ENCODE measurements around the gene ZG16B.

ZG16B gene

GRCh38 chr16:2810651-2811050 is 19.5 kb upstream of the ZG16B start:
- H3K36me3 ChIP-seq (ENCODE audit: control insufficient read depth, low read depth, low read length): no peaks in the 10 kb centered on the region
- H3K27ac ChIP-seq (ENCODE audit: low read length): no peak overlapping the region
- no peak overlapping the region for H3K9ac ChIP-seq (ENCODE audit: low read length)
- no peaks in the 10 kb centered on the region for H3K27me3 ChIP-seq (ENCODE audit: control insufficient read depth, insufficient read depth, low read length)
- H3K9me3 ChIP-seq (ENCODE audit: control insufficient read depth, low read depth, low read length): no peaks in the 10 kb centered on the region
- no peaks in the 10 kb centered on the region for H3K4me1 ChIP-seq (ENCODE audit: control insufficient read depth, low read depth, low read length)
- no peak overlapping the region for H3K4me3 ChIP-seq (ENCODE audit: low read length)

GRCh38 chr16:2811703-2812471 is 18.2 kb upstream of the ZG16B start:
- no peak overlapping the region for H3K27ac ChIP-seq (ENCODE audit: low read length)
- no peak overlapping the region for H3K9ac ChIP-seq (ENCODE audit: low read length)

GRCh38 chr16:2813771-2814221 is 16.3 kb upstream of the ZG16B start:
- H3K9ac ChIP-seq (ENCODE audit: low read length): no peak overlapping the region
- no peaks in the 10 kb centered on the region for H3K4me1 ChIP-seq (ENCODE audit: control insufficient read depth, low read depth, low read length)
- no peaks in the 10 kb centered on the region for H3K36me3 ChIP-seq (ENCODE audit: control insufficient read depth, low read depth, low read length)
- no peaks in the 10 kb centered on the region for H3K27me3 ChIP-seq (ENCODE audit: control insufficient read depth, insufficient read depth, low read length)
- no peaks in the 10 kb centered on the region for H3K9me3 ChIP-seq (ENCODE audit: control insufficient read depth, low read depth, low read length)
- no peak overlapping the region for H3K27ac ChIP-seq (ENCODE audit: low read length)
- H3K4me3 ChIP-seq (ENCODE audit: low read length): no peak overlapping the region

More at GRCh38 chr16:2811703-2812471, 18.2 kb upstream of the ZG16B start:
- Histone ChIP-seq H3K27me3 (ENCODE audit: control insufficient read depth, insufficient read depth, low read length) (no peaks in the 10 kb centered on the region), H3K4me3 (ENCODE audit: low read length) (no peak overlapping the region), H3K36me3 (ENCODE audit: control insufficient read depth, low read depth, low read length) (no peaks in the 10 kb centered on the region), H3K9me3 (ENCODE audit: control insufficient read depth, low read depth, low read length) (no peaks in the 10 kb centered on the region), H3K4me1 (ENCODE audit: control insufficient read depth, low read depth, low read length) (no peaks in the 10 kb centered on the region)

GRCh38 chr16:2814551-2815298 is 15.4 kb upstream of the ZG16B start:
- Histone ChIP-seq H3K27me3 (ENCODE audit: control insufficient read depth, insufficient read depth, low read length) (no peaks in the 10 kb centered on the region), H3K9ac (ENCODE audit: low read length) (no peak overlapping the region), H3K27ac (ENCODE audit: low read length) (no peak overlapping the region), H3K9me3 (ENCODE audit: control insufficient read depth, low read depth, low read length) (no peaks in the 10 kb centered on the region), H3K36me3 (ENCODE audit: control insufficient read depth, low read depth, low read length) (no peaks in the 10 kb centered on the region), H3K4me1 (ENCODE audit: control insufficient read depth, low read depth, low read length) (no peaks in the 10 kb centered on the region), H3K4me3 (ENCODE audit: low read length) (no peak overlapping the region)

- Histone ChIP-seq H3K9ac (ENCODE audit: low read length) (no peak overlapping the region), H3K36me3 (ENCODE audit: control insufficient read depth, low read depth, low read length) (no peaks in the 10 kb centered on the region), H3K4me3 (ENCODE audit: low read length) (no peak overlapping the region), H3K27ac (ENCODE audit: low read length) (no peak overlapping the region), H3K4me1 (ENCODE audit: control insufficient read depth, low read depth, low read length) (no peaks in the 10 kb centered on the region), H3K9me3 (ENCODE audit: control insufficient read depth, low read depth, low read length) (no peaks in the 10 kb centered on the region), H3K27me3 (ENCODE audit: control insufficient read depth, insufficient read depth, low read length) (no peaks in the 10 kb centered on the region)
These were observed 14.8 kb upstream of the ZG16B start for GRCh38 chr16:2815299-2815771.

- no peak within 1 kb of the TSS for H3K9ac ChIP-seq (ENCODE audit: low read length)
- no peaks in the 10 kb centered on the region for H3K27me3 ChIP-seq (ENCODE audit: control insufficient read depth, insufficient read depth, low read length)
- no peak within 1 kb of the TSS for H3K27ac ChIP-seq (ENCODE audit: low read length)
- H3K36me3 ChIP-seq (ENCODE audit: control insufficient read depth, low read depth, low read length): no peaks in the 10 kb centered on the region
- H3K9me3 ChIP-seq (ENCODE audit: control insufficient read depth, low read depth, low read length): no peaks in the 10 kb centered on the region
- no peak within 1 kb of the TSS for H3K4me3 ChIP-seq (ENCODE audit: low read length)
- H3K4me1 ChIP-seq (ENCODE audit: control insufficient read depth, low read depth, low read length): no peaks in the 10 kb centered on the region
These were observed 13.3 kb upstream of the ZG16B start, which contains the start of gene PRSS21 for GRCh38 chr16:2816751-2817339. Gene PRSS21, plus strand, starts transcription at chr16:2817237. Its CDS starts 32 bp downstream, at chr16:2817269.

- Histone ChIP-seq H3K36me3 (ENCODE audit: control insufficient read depth, low read depth, low read length) (no peaks in the 10 kb centered on the region), H3K4me1 (ENCODE audit: control insufficient read depth, low read depth, low read length) (no peaks in the 10 kb centered on the region), H3K27ac (ENCODE audit: low read length) (no peak overlapping the region), H3K4me3 (ENCODE audit: low read length) (no peak overlapping the region), H3K27me3 (ENCODE audit: control insufficient read depth, insufficient read depth, low read length) (no peaks in the 10 kb centered on the region), H3K9me3 (ENCODE audit: control insufficient read depth, low read depth, low read length) (no peaks in the 10 kb centered on the region), H3K9ac (ENCODE audit: low read length) (no peak overlapping the region)
These were observed 12.5 kb upstream of the ZG16B start for GRCh38 chr16:2817340-2818271.

- Histone ChIP-seq H3K27ac (ENCODE audit: low read length) (no peak overlapping the region), H3K4me1 (ENCODE audit: control insufficient read depth, low read depth, low read length) (no peaks in the 10 kb centered on the region), H3K27me3 (ENCODE audit: control insufficient read depth, insufficient read depth, low read length) (no peaks in the 10 kb centered on the region), H3K36me3 (ENCODE audit: control insufficient read depth, low read depth, low read length) (no peaks in the 10 kb centered on the region), H3K9ac (ENCODE audit: low read length) (no peak overlapping the region), H3K9me3 (ENCODE audit: control insufficient read depth, low read depth, low read length) (no peaks in the 10 kb centered on the region), H3K4me3 (ENCODE audit: low read length) (no peak overlapping the region)
These were observed 11.7 kb upstream of the ZG16B start for GRCh38 chr16:2818272-2818876.

- H3K9me3 ChIP-seq (ENCODE audit: control insufficient read depth, low read depth, low read length): no peaks in the 10 kb centered on the region
- H3K9ac ChIP-seq (ENCODE audit: low read length): no peak overlapping the region
- H3K36me3 ChIP-seq (ENCODE audit: control insufficient read depth, low read depth, low read length): no peaks in the 10 kb centered on the region
- no peaks in the 10 kb centered on the region for H3K4me1 ChIP-seq (ENCODE audit: control insufficient read depth, low read depth, low read length)
- H3K27me3 ChIP-seq (ENCODE audit: control insufficient read depth, insufficient read depth, low read length): no peaks in the 10 kb centered on the region
- no peak overlapping the region for H3K4me3 ChIP-seq (ENCODE audit: low read length)
- H3K27ac ChIP-seq (ENCODE audit: low read length): no peak overlapping the region
These were observed 10.7 kb upstream of the ZG16B start for GRCh38 chr16:2819179-2819938.
